SK-N-SH treated with all-trans-retinoic acid at 6 μM for 48 hours (cell line): ENCODE measurements around the gene FBXO3.

Source experiments
- ATAC-seq: fragments of 200-7000 bp; cut with Tn5 transposase; 3 replicates; pipeline ENCODE4 v1.9.1; 2020; ENCODE audit warnings: mild to moderate bottlenecking, moderate library complexity
- ARNTL ChIP-seq: fragments of 450-650 bp; formaldehyde crosslinking; IDR thresholded peaks from 2 replicates; pipeline ENCODE4 v1.5.0; 2020; ENCODE audit warnings: low read depth, mild to moderate bottlenecking, moderate library complexity, borderline replicate concordance
- BACH2 ChIP-seq: fragments of 250-450 bp; sonication (Bioruptor Pico); IDR thresholded peaks from 2 replicates; pipeline ENCODE4 v1.9.0; 2021; ENCODE audit warnings: mild to moderate bottlenecking, borderline replicate concordance
- CSDC2 ChIP-seq: fragments of 250-450 bp; sonication (Bioruptor Pico); IDR thresholded peaks from 2 replicates; pipeline ENCODE4 v1.5.0; 2020; ENCODE audit warnings: mild to moderate bottlenecking, moderate library complexity
- CSRNP3 ChIP-seq: fragments of 250-450 bp; sonication (Bioruptor Pico); IDR thresholded peaks from 2 replicates; pipeline ENCODE4 v1.5.1; 2021; ENCODE audit warnings: mild to moderate bottlenecking, moderate library complexity
- ESRRG ChIP-seq: fragments of 250-450 bp; sonication (Bioruptor Pico); IDR thresholded peaks from 2 replicates; pipeline ENCODE4 v1.6.1; 2021; ENCODE audit warnings: mild to moderate bottlenecking
- GLIS3 ChIP-seq: fragments of 250-450 bp; sonication (Bioruptor Pico); IDR thresholded peaks from 2 replicates; pipeline ENCODE4 v1.5.0; 2020; ENCODE audit warnings: mild to moderate bottlenecking, moderate library complexity
- OSR1 ChIP-seq: fragments of 250-450 bp; sonication (Bioruptor Pico); IDR thresholded peaks from 2 replicates; pipeline ENCODE4 v1.8.0; 2022; ENCODE audit warnings: moderate library complexity, mild to moderate bottlenecking, inconsistent platforms
- RARB ChIP-seq: fragments of 250-450 bp; sonication (Bioruptor Pico); IDR thresholded peaks from 2 replicates; pipeline ENCODE4 v1.8.0; 2021; ENCODE audit warnings: mild to moderate bottlenecking, moderate library complexity
- SNAI2 ChIP-seq: fragments of 250-450 bp; sonication (Bioruptor Pico); IDR thresholded peaks from 2 replicates; pipeline ENCODE4 v1.5.0; 2020; ENCODE audit warnings: mild to moderate bottlenecking, moderate library complexity
- TCF4 ChIP-seq: fragments of 250-450 bp; sonication (Bioruptor Pico); IDR thresholded peaks from 2 replicates; pipeline ENCODE4 v1.8.0; 2021; ENCODE audit warnings: mild to moderate bottlenecking, moderate library complexity, borderline replicate concordance
- TOX ChIP-seq: fragments of 250-450 bp; sonication (Bioruptor Pico); IDR thresholded peaks from 2 replicates; pipeline ENCODE4 v1.8.0; 2021; ENCODE audit warnings: mild to moderate bottlenecking, moderate library complexity, borderline replicate concordance
- TSHZ2 ChIP-seq: fragments of 250-450 bp; sonication (Bioruptor Pico); IDR thresholded peaks from 2 replicates; pipeline ENCODE4 v1.5.0; 2020; ENCODE audit warnings: mild to moderate bottlenecking, moderate library complexity
- ZC3H10 ChIP-seq: fragments of 250-450 bp; sonication (Bioruptor Pico); IDR thresholded peaks from 2 replicates; pipeline ENCODE4 v1.5.1; 2021; ENCODE audit warnings: mild to moderate bottlenecking, moderate library complexity
- ZFP30 ChIP-seq: fragments of 450-650 bp; formaldehyde crosslinking; IDR thresholded peaks from 2 replicates; pipeline ENCODE4 v1.5.0; 2022; ENCODE audit warnings: mild to moderate bottlenecking, moderate library complexity
- ZNF565 ChIP-seq: fragments of 450-650 bp; formaldehyde crosslinking; conservative IDR thresholded peaks from 2 replicates; pipeline ENCODE4 v1.5.0; 2020; ENCODE audit warnings: low read depth, mild to moderate bottlenecking, moderate library complexity
- ZNF70 ChIP-seq: fragments of 450-650 bp; formaldehyde crosslinking; IDR thresholded peaks from 2 replicates; pipeline ENCODE4 v1.5.0; 2020; ENCODE audit warnings: mild to moderate bottlenecking, moderate library complexity
- ZNF8 ChIP-seq: fragments of 450-650 bp; formaldehyde crosslinking; IDR thresholded peaks from 2 replicates; pipeline ENCODE4 v1.5.0; 2020; ENCODE audit warnings: mild to moderate bottlenecking, moderate library complexity
- TF ChIP-seq, protein P1 (sequence below): fragments of 250-450 bp; sonication (Bioruptor Pico); IDR thresholded peaks from 2 replicates; pipeline ENCODE4 v1.5.1; 2020; ENCODE audit warnings: low read depth, mild to moderate bottlenecking, moderate library complexity
- TF ChIP-seq, protein P2 (sequence below): fragments of 250-450 bp; sonication (Bioruptor Pico); IDR thresholded peaks from 2 replicates; pipeline ENCODE4 v1.8.0; 2020; ENCODE audit warnings: mild to moderate bottlenecking, moderate library complexity, borderline replicate concordance
- TF ChIP-seq, protein P3 (sequence below): fragments of 250-450 bp; sonication (Bioruptor Pico); IDR thresholded peaks from 2 replicates; pipeline ENCODE4 v1.8.0; 2021; ENCODE audit warnings: low read depth, mild to moderate bottlenecking, moderate library complexity, borderline replicate concordance

Gene FBXO3

DNA sequence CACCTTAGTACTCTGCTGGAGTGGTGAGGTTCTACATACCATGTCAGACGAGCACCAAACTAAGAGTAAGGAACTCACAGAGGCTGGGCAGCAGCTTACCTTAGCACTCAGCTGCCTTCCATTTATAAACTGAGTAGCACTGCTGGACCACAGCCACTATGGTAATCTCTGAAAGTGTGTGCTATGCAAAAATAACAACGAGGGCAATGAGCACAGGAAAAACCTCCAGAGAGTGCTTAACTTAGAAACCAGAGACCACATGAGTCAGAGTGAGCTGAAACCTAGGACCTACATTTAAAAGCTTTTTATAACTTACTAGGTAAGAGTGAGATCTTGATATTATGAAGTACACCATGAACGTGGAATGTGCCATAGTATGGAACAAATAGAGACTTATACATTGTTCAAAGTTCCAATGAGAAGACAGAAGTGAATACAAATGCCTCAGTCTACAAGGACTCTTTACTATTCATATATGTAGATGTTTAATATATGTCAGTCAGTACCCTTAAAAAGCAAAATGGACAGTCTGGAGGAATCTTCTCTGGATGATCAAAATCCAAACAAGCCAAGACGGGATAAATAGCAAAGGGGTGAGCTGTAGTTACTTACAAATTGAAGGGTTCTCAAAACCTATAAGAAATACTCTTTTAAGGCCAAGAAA, 20.9 kb downstream of the FBXO3 start:
- ATAC-seq, result peak; percentile 50
- no peak for TF ChIP-seq TCF4 (CRISPR knock-in tag)

GRCh38 chr11:33751878-33752277, 22.4 kb downstream of the FBXO3 start:
- TF ChIP-seq TCF4 (CRISPR knock-in tag) (no peak), CSDC2 (CRISPR knock-in tag) (no peak), ZNF70 (CRISPR knock-in tag) (no peak), ZC3H10 (no peak), CSRNP3 (no peak), ZNF565 (CRISPR knock-in tag) (no peak), RARB (CRISPR knock-in tag) (no peak), ARNTL (CRISPR knock-in tag) (no peak), ZNF8 (CRISPR knock-in tag) (no peak), TSHZ2 (CRISPR knock-in tag) (no peak), TOX (no peak), GLIS3 (CRISPR knock-in tag) (no peak), OSR1 (CRISPR knock-in tag) (no peak), ZFP30 (no peak), ESRRG (CRISPR knock-in tag) (no peak), BACH2 (no peak)
- TF ChIP-seq, protein P1, sequence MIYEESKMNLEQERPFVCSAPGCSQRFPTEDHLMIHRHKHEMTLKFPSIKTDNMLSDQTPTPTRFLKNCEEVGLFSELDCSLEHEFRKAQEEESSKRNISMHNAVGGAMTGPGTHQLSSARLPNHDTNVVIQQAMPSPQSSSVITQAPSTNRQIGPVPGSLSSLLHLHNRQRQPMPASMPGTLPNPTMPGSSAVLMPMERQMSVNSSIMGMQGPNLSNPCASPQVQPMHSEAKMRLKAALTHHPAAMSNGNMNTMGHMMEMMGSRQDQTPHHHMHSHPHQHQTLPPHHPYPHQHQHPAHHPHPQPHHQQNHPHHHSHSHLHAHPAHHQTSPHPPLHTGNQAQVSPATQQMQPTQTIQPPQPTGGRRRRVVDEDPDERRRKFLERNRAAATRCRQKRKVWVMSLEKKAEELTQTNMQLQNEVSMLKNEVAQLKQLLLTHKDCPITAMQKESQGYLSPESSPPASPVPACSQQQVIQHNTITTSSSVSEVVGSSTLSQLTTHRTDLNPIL, result no peak
- TF ChIP-seq, protein P2, sequence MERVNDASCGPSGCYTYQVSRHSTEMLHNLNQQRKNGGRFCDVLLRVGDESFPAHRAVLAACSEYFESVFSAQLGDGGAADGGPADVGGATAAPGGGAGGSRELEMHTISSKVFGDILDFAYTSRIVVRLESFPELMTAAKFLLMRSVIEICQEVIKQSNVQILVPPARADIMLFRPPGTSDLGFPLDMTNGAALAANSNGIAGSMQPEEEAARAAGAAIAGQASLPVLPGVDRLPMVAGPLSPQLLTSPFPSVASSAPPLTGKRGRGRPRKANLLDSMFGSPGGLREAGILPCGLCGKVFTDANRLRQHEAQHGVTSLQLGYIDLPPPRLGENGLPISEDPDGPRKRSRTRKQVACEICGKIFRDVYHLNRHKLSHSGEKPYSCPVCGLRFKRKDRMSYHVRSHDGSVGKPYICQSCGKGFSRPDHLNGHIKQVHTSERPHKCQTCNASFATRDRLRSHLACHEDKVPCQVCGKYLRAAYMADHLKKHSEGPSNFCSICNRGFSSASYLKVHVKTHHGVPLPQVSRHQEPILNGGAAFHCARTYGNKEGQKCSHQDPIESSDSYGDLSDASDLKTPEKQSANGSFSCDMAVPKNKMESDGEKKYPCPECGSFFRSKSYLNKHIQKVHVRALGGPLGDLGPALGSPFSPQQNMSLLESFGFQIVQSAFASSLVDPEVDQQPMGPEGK (CRISPR knock-in tag), result no peak
- TF ChIP-seq, protein P3, sequence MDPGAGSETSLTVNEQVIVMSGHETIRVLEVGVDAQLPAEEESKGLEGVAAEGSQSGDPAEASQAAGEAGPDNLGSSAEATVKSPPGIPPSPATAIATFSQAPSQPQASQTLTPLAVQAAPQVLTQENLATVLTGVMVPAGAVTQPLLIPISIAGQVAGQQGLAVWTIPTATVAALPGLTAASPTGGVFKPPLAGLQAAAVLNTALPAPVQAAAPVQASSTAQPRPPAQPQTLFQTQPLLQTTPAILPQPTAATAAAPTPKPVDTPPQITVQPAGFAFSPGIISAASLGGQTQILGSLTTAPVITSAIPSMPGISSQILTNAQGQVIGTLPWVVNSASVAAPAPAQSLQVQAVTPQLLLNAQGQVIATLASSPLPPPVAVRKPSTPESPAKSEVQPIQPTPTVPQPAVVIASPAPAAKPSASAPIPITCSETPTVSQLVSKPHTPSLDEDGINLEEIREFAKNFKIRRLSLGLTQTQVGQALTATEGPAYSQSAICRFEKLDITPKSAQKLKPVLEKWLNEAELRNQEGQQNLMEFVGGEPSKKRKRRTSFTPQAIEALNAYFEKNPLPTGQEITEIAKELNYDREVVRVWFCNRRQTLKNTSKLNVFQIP (CRISPR knock-in tag), result no peak
- TF ChIP-seq, all 23 proteins: peak for 0

GRCh38 chr11:33747979-33748378, 26.3 kb downstream of the FBXO3 start:
- ATAC-seq, result peak; percentile 74
- no peak for TF ChIP-seq OSR1 (CRISPR knock-in tag)
- TF ChIP-seq SNAI2, result no peak
- TF ChIP-seq, all 23 proteins: peak for 0

More at GRCh38 chr11:33751878-33752277, 22.4 kb downstream of the FBXO3 start:
- ATAC-seq, result no peak

GRCh38 chr11:33743291-33743690, 31.0 kb downstream of the FBXO3 start:
- no peak for TF ChIP-seq ARNTL (CRISPR knock-in tag)

More at GRCh38 chr11:33743291-33743690, 31.0 kb downstream of the FBXO3 start:
- no peak for ATAC-seq
